Activated CD4-positive, alpha-beta T cell treated with anti-CD3 and anti-CD28 coated beads for 48 hours (primary cell): ENCODE measurements around the gene BMPR1B.

Source experiments
- DNase-seq: peaks from one replicate; pipeline ENCODE4 v3.0.0-alpha.2; 2020

The BMPR1B gene

DNA sequence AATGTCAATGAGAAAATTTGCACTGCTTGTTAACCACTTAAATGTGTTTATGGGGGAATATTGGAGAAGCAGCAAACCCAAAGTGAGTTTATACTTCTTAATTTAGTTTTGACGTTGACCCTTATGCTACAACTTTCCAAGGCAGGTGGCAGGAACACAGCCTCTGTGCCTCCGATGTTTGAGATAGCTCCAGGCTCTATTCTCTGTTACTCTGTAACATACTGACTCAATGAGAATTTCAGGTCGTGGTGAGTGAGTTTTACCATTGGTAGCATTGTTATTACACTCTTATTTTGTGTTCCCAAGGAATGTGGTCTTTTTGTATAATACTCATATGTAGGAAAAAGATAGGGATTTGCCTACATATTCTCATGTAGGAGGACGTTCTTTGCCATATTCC lies 210.7 kb downstream of the BMPR1B start:
- no peak for DNase-seq

DNA sequence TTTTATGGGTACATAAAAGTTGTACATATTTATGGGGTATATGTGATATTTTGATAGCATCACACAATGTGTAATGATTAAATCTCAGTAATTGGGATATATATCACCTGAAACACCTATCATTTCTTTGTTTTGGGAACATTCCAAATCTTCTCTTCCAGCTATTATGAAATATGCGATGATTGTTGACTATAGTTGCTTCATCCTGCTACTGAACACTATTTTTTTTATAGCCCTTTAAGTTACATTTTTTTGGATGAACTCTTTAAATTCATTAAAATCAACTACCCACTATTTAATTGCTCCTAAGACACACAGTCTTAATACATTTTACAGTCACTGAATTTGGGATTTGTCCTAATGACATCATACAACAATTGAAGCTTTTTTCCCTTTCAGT lies 212.9 kb downstream of the BMPR1B start:
- no peak for DNase-seq

DNA sequence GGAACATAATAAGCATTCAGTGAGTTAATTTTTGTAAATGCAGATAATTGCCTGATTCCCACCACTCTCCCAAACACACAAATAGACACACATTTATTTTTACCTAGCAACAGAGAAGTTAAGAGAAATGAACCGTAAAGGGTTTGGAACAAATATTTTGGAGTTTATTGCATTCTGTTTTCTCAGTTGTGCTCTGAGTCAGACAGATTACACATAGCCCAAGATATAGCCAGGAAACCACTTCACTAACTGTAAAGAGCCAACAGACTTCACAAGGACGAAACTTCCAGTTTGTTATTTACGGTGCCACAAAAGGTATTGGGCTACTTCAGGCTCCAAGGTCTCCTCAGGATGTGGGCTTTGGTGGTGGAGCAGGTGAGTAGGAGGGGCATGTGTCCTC lies 217.0 kb downstream of the BMPR1B start:
- DNase-seq = no peak

DNA sequence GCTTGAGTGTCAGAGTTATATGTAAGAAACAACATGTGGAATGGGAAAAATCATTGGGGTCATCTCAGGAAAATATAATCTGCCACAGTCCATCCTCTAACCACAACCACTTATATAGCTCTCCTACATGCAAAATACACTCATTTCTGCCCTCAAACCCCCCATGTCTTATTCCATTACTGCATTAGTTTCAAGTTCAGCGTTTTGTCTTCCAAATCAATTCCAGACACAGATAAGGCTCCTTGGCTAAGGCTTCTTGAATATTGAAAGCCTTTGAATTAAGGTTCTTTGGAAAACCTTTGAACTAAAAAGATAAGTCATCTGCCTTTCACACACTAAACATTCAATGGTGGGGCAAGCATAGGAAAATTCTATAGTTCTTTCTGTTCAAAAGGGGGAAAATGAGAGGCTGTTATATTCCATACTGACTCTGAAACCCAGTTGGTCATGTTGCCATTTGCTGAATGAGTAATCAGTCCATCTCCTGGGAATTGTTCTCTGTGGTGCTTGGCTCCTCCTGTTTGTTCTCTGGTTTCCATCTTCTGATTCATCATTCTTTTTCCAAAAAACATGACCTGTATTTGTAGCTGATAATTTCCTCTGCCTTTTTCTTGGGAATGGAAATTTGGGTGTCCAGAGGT lies 218.7 kb downstream of the BMPR1B start:
- DNase-seq = no peak

DNA sequence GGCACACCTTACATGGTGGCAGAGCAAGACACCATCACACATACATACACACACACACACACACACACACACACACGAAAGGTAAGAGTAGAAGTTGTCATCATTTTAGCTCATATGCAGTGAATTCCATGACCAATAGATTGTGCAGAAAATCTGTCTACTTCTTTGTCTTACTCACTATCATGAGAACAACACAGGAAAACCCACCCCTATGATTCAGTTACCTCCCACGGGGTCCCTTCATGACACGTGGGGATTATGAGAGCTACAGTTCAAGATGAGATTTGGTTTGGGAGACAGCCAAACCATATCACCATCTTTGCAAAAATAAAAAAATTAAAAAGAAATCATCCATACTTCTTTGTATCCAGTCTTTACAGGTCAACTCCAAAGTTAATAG lies 221.1 kb downstream of the BMPR1B start:
- peak; percentile 35 for DNase-seq

DNA sequence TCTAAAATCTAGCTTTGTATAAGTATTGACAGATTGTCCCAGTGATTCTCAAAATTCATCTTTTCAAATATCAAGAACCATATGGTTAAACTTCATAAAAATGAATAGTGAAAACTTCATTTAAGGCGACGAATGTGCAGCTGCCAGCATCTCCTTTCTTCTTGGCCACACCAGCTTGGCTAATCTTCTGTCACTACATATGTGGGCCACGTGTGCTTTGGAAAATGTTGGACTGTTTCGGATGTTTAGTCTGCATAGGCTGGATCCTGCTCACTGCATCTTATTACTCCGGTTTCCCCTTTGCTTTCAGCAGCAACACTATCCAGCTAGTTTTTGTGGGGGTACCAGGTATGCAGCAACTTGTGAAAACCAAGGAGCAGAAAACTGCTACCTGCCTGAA lies 221.9 kb downstream of the BMPR1B start:
- DNase-seq = no peak

DNA sequence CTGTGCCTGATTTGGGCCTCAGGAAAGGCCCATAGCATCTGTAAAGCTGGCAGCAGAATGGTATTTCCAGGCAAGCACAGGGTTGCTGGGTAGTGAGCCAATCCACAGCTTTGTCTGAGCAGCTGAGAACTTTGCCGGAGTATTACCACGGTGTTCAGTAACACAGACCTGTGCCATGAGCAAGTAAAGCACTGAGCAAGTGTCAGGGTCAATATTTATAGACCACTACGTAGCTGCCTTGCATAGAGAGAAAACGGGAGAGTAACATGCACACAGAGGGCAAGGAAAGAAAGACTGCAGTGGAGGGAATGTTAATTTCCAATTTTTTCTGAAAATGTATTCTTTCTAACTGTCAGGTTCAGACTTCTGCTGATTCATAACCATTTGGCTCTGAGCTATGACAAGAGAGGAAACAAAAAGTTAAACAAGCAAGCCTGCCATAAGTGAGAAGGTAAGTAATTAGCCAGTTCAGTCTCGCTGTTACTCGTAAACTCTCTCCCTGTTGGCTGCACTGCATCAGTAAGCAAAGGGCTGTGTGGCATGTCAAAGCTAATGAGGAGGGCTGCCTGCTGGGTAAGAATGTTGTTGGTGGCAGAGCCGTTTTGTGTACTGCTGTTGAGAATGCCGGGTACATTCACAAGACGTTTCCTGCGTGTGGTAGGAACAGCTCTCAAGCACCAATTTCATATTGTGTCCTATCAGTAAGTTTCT lies 238.1 kb downstream of the BMPR1B start:
- no peak for DNase-seq

DNA sequence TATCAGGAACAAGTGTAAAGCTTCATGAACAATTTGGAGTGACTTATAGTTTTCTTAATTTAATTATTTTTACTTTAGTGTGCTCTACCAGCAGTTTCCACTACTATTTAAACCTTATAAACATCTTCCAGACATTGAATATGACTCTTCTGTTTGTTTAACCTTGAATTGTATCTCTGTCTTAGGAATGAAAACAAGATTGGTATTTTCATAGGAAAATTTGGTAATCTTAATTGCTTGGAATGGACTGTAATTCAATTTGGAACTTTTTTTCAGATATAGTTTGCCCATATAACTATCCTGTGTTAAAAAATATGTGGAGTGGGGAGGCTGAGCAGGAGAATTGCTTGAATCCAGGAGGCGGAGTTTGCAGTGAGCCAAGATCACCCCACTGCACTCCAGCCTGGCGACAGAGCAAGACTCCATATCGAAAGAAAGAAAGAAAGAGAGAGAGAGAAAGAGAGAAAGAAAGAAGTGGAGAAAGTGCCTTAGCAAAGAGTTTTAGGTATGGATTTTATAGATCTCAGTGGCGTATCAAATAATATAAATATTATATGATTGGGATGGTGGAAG lies 242.4 kb downstream of the BMPR1B start:
- DNase-seq = no peak

DNA sequence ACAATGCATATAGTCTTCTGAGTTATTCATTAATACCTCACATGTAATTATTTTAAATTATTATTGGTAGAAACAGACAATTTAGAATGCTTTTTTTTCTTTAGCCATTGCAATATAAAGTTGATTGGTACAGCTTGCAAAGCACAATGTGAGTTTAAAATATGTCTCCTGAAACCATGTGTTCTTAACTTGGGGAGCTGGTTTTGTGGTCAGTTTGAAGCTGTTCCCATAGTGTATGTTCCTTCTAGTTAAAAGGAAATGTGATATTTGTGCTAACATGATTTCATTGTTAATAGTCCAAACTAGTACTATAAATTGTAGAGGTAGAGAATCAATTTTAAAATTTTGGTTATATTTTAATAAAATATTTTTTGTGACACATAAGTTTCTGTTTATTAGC lies 247.2 kb downstream of the BMPR1B start:
- DNase-seq = no peak

DNA sequence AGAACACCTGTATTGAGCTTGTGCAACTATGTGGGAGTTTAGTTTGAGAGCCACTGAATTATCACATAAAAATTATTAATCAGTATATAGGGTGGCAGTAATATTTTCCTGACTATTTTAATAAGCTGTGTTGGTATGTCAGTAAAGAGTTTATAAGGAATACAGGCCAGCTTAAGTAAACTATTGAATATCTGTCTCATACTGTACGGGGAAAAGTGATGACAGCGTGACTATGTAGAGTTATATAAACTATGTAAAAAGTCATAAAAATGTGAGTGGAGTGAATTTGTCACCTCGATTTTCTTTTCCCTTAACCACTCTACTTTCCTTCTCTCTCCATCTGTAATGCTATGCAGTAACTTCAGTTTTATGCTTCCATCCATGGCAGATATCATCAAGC lies 250.2 kb downstream of the BMPR1B start:
- no peak for DNase-seq

DNA sequence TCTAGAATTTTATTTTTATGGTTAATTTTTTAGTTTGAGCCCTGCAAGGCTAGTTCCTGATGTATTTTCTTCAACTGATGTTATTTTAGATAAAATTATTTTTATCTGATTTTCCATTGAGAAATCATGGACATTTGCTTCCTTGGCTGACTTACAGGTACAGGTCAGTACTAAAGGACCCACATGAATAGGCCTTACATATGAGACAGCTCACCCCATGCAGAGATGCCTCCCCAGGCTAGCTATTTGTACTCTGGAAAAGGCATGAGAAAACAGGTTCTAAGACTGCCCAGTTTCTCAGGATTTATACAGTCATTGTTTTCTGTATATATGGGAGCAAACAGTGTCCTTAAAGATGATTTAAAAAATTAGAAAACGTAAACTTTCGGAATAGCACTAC lies 255.5 kb downstream of the BMPR1B start:
- no peak for DNase-seq

DNA sequence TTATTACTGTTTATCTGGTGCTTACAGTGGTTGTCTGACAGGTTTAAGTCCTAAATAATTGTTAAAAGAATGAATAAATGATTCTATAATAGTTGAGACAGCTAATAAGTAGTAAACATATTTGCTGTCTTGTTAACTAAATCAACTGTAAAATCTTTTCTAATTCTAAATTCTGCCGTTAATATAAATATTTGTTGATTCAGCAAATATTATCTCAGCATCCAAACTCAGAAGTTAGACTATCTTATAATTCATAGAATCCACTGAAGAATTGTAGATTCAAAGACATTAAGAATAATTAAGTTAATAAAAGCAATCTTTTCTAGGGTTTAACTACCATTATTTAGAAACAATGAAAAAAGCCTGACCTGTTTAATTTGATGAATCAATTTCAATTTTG lies 256.3 kb downstream of the BMPR1B start:
- DNase-seq = no peak

DNA sequence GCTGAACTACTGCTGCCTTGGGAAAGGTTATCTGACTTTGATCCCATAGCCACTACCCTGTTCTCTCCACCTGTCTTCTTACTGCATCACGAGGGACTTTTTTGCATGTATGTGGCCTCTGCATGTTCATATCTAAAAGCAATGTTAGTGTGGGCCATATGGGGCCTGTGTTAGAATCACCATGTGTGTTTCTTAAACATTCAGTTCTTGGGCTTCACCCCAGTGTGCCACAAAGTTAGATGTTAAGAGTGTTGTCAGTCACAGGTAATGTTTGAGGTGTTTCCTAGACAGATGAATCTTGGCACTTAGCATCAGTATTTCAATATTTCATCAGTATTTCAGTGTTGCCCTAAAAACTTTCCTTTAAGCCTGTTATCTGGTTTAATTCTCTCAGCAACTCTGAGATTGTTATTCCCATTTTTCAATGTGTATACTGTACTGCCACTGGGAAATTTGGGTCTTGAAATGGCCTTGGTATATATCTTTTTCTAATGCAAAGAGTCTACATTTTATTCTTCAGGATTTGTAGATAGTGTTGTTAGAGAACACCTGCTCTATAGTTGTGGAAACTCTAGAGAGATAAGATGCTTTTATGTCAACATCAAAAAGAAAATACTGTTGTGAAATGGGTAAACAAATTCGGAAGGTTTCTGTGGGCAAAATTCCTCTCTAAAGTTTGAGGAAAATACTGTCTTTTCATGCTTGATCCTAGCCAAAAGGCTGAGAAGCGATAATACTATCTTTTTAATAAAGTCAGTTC lies 259.7 kb downstream of the BMPR1B start:
- no peak for DNase-seq

DNA sequence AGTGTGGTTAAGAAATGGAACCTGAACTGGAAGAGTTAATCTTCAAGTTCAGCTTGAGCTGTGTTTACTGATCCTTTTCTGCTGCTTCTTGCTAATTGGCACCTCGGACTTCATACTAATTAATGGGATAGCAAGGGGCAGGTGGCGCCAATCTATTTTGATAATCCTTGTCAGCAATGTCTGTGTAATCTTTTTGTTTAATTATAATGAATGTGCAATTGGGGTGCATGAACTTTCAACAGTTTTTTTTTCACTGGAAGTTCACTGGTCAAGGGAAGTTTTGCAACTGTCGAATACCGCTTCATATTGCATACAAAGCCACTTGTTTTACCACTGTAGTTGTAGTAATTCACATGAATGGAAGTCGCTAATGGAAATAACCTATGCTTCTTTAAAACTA lies 261.0 kb downstream of the BMPR1B start:
- no peak for DNase-seq

DNA sequence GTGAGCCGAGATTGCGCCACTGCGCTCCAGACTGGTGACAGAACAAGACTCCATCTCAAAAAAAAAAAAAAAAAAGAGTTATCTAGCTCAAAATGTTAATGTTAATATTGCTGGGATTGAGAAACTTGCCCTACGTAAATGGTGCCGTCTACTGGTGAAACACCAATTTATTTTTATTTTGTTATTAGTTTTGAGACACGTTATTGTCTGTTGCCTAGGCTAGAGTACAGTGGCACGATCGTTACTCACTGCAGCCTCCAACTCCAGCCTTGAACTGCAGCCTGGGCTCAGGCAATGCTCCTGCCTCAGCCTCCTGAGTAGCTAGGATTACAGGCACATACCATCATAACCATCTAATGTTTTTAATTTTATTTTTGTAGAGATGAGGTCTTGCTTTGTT lies 262.8 kb downstream of the BMPR1B start:
- no peak for DNase-seq

DNA sequence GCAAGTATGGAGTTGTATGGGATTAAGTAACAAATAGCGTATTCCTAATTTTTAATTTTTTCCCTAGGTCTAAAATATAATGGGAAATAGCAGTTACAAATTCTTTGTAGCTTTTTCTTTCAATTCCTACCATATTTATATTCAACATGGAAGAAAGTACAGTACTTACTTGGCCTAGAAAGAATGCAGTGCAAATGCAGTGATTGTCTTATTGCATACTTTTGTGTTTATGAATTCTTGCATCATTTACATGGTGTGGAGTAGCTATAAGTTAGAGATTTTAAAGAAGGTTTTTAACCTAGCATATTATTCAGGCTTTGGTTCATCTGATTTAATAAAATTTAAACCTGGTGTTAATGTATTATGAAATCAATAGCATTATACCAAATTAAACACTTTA lies 263.3 kb downstream of the BMPR1B start:
- no peak for DNase-seq

DNA sequence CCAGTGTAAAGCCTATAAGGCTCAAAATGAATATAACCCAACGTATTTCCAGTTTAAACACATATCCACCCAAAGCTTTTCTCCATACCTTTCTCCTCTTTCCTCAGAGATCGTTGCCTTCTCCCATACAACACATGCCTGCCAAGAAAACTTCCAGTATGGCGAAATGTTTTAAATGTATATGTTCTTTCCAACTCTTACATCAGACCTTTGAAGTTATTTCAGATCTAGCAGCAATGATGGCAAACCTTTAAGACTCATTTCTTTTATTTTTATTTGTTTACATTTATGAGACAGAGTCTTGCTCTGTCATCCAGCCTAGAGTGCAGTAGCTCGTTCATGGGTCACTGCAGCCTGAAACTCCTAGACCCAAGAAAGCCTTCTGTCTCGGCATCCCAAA lies 265.4 kb downstream of the BMPR1B start:
- DNase-seq = no peak

DNA sequence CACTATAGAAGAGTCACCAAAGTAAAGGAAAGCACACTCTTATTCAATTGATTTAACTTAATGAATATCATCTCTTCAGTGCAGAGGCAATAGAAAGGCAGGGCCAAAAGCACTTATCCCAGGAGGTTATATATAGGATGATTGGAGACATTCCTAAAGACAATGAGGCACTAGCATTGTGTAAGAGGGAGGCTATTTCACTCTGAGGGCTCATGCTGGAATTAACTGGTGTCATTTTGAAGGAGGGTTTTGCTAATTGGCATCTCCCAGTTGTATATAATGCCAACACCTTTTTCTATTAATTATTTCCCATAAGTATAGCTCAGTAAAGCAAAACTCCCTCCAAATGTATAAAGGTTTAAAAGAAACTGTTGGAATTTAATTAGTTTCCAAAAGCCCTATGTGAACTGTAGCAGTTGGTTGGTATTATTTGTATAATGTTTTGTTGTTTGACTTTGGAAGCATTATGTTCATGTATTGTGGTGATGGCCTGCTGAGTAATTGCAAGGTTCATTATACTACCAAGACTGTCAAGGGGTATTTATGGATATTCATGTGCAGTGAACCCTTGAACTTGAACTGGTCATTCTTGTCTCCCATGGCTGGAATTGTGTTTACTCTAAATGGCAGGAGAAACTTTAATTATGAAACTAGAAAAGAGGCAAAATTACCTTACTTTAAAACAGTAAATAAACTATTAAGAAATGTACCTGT lies 270.3 kb downstream of the BMPR1B start:
- DNase-seq = no peak

DNA sequence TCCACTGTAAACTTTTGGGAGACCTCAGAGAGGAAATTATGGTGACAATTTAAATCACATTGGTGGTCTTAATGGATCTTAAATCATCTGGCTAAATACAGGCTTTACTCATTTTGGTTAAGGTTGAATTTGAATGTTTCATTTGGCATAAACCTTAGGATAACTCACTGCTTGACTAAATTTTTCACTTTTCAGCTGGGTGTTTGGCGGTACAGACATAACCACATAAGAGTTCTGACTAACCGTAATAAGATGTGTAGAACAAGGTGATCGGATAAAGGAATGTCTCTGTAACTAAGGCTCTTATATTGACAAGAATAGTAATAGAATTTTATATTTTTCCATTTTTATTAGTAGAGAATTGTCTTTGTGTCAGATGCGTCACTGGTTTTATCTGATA lies 281.0 kb downstream of the BMPR1B start:
- DNase-seq = no peak

DNA sequence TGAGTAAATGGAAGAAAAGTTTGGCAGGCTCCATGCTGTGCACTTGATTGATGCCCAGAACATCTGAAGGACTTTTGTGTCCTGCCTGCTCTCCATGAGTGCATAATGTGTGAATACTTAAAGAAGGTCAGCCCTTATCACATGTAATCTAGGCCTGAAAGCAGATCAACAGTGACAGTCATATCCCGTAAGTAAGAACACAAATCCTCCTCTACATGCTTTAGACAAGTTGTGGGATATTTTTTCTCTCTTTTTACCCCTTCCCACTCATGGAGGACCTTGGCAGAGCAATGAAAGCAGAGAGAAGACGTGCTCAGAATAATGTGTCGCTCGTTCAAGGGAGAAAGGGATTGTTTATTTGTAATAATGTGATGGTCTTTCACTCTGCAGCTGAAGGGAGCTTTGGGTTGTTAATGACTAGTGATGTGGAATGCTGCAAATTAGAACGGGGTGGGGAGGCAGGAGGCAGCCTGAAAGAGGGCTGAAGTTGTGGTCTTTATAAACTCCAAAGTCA lies 286.6 kb downstream of the BMPR1B start:
- no peak for DNase-seq

DNA sequence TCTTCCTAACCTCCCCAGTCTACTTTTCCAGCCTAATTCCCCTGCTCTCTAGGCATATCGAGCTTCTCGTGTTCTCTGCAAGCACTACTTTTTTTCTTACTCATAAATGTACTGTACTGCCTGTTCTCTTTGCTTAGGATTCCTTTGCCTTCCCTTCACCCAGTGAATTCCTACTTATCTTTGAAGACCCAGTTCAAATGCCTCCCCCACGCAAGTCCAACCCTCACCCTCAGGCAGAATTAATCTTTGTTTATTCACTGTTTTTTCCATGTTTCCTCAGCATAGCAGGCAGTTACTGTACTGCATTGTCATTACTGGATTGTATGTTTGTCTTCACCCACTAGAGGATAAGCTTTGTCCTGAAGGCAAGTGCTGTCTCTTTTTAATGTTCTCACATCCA lies 287.7 kb downstream of the BMPR1B start:
- no peak for DNase-seq

DNA sequence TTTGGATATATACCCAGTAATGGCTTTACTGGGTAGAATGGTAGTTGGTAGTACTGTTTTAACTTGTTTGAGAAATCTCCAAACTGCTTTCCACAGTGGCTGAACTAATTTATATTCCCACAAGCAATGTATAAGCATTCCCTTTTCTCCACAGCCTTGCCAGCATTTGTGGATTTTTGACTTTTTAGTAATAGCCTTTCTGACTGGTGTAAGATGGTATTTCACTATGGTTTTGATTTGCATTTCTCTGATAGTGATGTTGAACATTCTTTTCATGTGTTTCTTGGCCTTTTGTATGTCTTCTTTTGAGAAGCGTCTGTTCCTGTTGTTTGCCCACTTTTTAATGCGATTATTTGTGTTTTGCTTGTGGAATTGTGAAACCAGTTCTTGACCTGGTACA lies 290.5 kb downstream of the BMPR1B start:
- no peak for DNase-seq
